ENCODE results near the gene IQCM. TPM values are rescaled to one million over a fixed set of nuclear protein-coding genes. Genes with fewer than 3 reads are reported as not detected.
"Not testable (repeated sequence)": the region's sequence is repeated elsewhere in the genome, so short reads cannot be mapped to it uniquely, and the experiment has no call there.

IQCM gene
- total RNA-seq, 1 donor from 2014 or later, result 0.94 TPM

DNA sequence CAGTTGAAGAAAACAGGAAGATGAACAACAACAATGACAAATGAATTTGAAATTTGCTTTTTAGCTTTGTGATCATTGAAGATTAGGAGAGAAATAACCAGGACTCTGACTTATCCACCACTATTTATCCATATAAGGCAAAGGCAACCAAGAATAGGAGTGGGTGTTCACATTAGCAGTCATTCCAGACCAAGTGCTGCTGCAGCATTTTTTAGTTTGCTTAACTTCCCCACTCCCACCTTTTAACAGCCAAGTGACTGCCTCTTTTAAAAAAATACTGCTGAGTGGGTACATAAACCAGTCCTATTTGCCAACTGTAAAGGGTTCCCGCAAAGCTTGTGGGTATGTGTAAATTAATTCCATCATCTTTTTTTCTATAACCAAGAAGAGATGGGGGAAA lies 230.9 kb downstream of the IQCM start:
- DNase-seq (ENCODE audit: low read depth), result peak; percentile 16

DNA sequence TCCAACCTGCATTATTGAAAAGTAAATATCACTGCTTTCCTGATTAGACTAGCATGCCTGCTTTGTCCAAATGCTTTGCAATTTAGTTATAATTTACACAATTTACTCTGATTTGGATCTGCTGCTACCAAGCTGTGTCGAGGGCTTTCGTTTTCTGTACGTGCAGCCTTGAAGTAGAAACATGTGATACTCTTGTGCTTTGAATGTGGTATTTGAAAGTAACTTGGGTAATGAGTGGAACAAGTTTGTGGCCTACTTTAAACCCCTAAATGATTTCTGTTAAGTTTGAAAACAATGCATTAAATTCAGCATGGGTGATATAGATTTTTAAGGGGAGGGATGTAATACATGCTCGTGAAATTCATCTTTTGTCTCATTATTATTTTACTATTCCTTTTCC lies 240.7 kb downstream of the IQCM start:
- no peak for DNase-seq (ENCODE audit: low read depth)

DNA sequence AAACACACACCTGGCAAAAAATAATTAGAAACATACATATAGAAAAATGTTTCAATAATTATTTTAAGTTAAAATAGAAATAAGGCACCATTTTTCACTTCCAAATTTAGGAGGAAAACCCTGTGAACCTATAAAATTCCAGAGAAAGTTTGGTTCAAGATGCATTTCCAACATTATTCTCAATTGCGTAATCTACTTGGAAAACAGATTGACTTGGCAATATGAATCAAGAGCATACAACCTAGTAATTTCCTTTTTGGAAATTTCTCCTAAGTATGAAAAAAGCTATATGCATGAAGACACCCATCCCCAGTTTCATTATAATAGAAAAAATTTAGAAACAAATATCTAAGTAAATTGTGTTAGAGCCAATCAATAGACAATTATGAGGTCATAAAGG lies 242.9 kb downstream of the IQCM start:
- DNase-seq (ENCODE audit: low read depth), result no peak

DNA sequence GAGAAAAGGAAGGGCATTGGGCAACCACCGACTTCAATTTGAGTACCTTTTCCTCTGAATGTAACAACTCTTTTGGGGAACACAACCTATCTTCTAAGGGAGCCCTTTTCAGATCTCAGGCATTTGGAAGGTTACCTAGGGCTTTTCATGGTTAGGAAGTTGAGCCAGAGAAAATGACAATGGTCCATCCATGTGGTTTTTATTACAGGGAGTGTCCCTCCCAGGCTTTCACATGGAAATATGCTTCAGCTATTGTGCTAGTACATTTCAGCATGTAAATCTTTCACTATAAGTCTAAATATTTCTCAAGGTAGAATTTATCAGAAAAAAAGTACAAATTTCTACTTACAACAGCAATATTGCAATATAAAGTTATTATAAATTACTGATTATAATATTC lies 259.8 kb downstream of the IQCM start:
- DNase-seq (ENCODE audit: low read depth), result peak; percentile 7

DNA sequence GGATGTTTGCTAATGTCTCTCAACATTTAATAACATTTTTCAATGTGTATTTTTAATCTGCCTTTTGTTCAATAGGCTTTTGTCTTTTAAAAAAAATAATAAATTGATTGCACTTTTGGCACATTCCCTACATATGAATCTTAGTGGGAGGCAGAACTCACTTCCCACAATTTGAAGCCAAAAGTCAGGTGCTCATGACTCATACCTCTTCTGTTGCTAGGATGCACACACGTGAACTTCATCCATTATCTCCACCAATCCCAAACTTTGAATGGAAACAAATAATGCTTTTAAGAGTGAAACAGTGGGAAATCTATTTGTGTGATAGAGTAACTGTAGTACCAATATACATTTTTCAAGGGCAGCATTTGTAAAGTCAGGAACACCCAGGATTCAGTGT lies 260.5 kb downstream of the IQCM start:
- peak; percentile 32 for DNase-seq (ENCODE audit: low read depth)

DNA sequence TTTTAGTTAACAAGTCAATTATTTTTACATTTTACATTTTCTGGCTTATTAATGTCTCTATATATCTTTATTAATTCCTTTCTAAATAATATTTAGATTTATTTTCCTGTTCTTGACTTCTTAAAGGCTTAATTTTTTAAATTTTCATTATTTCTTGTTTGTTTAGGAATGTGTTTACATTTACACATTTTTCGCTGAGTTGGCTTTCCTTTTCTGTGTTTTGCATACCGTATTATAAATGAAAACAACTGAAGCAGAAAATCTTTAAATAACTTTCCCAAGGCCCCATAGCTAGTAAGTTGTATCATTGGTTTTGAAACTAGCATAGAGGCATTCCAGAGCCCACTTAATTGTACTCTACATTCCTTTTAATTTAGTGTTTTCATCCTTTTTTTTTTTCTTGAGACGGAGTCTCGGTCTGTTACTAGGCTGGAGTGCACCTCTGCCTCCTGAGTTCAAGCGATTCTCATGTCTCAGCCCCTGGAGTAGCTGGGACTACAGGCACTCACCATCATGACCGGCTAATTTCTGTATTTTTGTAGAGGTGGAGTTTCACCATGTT lies 261.6 kb downstream of the IQCM start:
- DNase-seq (ENCODE audit: low read depth), result no peak

DNA sequence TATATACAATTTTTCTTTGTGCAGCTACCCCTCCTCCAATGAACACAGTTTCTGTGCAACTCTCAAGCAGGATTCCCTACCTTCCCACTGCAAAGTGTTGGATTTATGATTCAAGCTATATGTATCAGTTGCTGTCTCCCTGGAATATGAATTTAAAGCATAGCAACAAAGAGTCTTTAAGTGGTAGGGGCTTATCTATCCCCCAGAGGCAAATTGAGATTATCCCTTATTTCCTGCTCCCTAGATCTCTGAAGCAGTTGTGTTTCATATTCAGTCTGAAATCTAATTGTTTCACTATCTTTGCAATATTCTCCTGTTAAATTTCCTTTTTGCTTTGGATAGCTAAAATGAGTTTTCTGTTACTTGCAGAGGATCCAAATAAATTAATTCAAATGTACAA lies 263.0 kb downstream of the IQCM start:
- no peak for DNase-seq (ENCODE audit: low read depth)

DNA sequence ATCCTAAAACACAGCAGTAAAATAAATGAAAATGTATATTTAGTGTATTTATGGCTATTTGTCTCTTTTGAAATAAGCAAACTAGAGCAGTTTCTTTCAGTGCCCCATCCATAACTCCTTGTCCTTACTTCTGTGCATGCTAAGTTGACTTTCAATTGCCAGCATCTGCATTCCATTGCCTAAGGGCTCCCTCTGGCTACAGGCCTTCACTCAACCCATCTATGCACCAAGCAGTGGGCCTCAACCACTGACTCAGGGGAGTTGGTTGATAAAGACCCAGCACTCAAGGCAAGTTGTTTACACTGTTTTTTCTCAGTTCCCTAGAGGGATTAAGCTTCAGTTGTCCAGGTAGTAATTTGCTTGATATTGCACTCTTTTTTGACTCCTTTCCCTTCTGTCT lies 265.7 kb downstream of the IQCM start:
- peak; percentile 55 for DNase-seq (ENCODE audit: low read depth)

DNA sequence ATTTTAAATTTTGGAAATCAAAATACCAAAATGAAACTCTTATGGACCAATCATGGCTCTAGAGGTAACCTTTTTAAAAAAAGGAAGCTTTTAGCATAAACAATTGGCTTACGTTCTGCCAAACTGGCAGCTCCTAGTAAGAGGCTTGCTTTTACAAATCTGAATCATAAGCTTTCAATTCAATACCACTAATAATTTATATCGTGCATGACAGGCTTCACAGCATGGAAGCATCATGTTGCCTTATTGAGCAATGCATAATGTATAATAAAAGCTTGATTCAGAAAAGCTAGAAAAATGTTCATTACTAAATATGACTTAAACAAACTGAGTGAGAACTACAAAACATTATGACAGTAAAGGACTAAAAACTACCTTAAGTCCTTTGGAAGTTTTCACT lies 280.9 kb downstream of the IQCM start:
- no peak for DNase-seq (ENCODE audit: low read depth)

DNA sequence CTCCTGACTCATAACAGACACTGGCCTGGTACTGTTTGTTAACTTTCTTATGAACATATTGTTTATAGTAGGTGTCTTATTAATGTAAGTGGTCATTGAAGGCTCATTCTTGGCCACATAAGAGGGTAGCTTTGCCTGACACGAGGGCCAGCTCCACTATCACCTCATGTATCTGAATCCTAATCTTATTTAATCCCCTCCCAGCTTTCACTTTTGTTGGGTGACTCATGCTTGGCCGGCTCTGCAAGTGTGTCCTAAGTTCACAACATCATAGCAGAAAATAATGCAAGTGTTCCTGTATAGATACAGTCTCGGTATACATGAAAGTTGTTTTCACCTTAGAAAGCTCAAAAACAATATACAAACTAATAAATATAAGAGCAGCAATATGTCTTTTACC lies 283.8 kb downstream of the IQCM start:
- peak; percentile 41 for DNase-seq (ENCODE audit: low read depth)

DNA sequence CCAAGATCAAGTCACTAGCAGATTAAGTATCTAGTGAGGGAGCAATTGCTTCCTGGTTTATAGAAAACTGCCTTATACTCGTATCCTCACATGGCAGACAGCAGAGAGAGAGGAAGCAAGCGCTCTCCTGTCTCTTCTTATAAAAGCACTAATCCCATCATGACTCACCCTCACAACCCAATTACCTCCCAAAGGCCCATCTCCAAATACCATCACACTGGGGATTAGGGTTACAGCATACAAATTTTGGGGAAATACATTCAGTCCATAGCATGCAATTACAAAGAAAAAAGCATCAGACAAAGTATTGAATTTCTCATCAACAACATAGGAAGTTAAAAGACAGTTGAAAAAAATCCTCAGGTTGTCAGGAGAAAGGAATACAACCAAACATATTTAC lies 292.6 kb downstream of the IQCM start:
- no peak for DNase-seq (ENCODE audit: low read depth)

DNA sequence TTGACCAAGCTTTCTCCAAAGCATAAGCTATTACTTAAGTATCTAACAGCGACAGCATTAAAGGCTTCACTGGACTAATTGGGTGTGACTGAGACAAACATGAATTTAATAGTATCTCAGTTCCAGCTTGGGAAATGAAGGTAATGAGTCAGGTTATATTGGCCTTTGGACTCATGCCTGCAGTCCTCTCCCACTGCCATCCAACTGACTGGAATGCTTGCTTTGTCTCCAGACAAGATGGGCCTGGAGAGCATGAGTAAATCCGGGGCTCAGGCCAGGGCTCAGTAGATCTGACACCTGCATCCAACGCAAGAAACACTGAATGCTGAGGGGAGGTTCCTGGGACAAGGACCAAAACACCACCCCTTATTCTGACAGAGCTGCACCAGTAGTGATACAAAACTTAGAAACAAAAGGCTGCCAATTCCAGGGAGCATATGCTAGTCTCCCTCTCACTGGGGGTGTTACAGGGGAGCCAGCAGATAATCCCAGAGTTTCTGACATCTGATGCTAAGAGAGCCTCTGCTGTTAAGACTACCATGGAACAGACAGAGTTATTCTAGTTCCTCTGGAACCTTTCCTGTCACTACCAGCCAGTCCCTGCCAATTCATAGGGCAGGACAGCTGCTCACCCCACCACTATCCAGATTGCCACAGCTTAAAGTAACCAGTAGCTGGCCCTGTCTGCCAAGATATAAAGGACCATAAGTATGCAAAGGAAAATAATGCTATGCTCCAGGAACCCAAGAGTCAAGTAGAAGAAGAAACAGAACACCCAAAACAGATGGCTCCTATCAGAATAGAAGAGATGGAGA lies 293.8 kb downstream of the IQCM start:
- peak; percentile 83 for DNase-seq (ENCODE audit: low read depth)

DNA sequence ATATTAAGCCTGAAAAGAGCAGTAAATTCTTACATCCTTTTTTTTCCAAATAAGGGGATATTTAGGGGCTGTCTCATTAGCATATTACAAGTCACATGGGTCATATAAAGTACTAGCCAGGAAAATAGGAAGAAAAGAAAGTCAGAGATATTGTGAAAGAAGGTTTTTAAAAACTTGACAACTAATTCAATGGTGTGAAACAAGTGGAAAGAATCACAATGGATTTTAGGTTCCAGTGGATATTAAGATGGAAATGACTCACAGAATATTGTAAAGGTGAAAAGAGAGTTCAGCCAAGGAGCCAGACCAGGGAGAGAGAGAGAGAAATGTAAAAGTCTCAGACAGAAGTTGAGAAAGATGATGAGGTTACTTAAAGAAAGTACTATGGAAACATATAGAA lies 297.2 kb downstream of the IQCM start:
- no peak for DNase-seq (ENCODE audit: low read depth)

DNA sequence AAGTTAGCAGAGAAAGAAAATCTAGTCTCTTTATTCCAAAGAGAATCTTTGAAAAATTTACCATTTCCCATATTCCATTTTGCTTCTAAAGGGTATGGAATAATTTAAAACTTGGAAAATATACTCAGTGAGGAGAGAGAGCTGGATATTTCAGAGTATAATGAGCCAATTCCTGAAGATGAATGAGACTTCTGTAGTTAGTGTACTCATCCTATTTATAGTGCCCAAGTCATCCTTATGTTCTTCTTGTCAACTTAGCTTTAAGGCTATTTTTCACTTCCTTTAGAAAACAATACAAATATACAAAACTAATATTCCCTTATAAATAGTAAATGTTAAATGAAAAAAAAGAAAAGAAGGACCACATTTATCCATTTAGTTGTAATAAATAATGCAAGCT lies 302.6 kb downstream of the IQCM start:
- no peak for DNase-seq (ENCODE audit: low read depth)

DNA sequence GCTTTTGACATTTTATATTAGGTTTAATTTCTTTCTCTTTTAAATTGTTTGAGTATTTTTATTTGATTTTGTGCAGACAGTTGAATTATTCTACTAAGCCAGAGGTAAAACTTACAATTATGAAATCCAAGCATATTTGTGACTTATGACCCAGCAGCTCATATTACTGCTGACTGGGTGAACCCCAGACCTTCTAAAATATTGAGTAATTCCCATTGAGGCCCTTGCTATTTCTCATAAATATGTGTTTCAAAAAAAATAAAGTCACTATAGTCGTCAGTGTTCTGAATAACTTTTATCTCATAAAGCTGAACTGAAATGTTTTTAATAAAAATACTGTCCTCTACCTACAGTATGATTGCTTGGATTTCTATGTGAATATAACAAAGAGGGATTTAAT lies 303.1 kb downstream of the IQCM start:
- DNase-seq (ENCODE audit: low read depth), result peak; percentile 38

DNA sequence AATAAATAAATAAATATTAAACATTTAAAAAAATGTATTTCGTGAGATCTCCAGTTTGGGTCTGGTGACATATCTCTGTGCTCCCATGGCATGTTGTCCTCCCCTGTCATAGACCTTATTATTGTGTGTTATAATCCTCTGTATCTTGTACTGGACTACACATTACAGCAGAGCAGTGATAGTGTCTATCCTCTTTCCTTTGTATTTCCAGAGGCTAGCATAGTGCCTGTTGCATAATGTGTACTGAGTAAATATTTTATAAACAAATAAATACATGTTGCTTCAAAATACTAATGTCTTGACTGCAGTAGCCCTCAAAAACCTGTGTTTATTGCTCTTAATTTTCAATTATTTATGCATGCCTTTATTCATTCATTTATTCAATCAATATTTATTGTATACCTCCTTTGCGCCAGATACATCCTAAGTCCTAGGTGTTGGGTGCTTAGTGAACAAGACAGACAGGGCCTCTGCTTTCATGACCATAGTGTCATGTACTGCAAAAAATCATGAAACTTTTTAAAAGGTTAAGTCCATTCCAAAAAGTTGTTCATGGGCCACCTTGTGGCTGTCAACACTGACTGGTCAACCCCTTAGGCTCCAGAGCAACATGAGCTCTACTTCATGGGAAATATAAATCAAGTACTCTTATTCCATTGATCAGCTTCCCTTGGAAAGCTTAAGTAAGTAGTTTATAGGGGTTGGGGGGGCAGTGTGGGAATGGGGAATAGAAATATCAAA lies 303.9 kb downstream of the IQCM start:
- DNase-seq (ENCODE audit: low read depth), result no peak

DNA sequence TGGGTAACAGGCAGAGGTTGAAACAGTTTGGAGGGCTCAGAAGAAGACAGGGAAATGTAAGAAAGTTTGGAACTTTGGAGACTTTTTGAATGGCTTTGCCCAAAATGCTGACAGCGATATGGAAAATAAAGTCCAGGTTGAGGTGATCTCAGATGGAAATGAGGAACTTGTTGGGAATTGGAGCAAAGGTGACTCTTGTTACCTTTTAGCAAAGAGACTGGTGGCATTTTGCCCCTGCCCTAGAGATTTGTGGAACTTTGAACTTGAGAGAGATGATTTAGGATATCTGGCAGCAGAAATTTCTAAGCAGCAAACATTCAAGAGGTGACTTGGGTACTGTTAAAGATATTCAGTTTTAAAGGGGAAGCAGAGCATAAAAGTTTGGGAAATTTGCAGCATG lies 308.3 kb downstream of the IQCM start:
- DNase-seq (ENCODE audit: low read depth), result not testable (repeated sequence)

DNA sequence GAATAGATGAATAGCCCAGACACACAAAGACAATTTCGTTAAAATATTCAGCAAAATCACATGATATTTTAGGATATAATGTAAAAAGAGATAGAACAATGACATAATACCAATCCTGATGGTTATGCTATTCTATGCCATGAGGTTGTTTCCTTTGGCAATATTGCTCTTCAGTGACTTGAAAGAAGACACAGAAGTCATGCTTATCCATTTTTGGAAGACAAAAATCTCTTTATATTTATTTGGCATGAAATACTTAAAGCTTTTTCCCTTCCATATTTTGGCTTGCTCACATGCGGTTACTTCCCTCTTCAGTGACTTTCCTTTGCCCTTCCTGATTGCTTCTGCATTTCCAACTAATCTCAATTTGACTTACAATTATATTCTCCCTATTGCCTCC lies 314.8 kb downstream of the IQCM start:
- DNase-seq (ENCODE audit: low read depth), result no peak

DNA sequence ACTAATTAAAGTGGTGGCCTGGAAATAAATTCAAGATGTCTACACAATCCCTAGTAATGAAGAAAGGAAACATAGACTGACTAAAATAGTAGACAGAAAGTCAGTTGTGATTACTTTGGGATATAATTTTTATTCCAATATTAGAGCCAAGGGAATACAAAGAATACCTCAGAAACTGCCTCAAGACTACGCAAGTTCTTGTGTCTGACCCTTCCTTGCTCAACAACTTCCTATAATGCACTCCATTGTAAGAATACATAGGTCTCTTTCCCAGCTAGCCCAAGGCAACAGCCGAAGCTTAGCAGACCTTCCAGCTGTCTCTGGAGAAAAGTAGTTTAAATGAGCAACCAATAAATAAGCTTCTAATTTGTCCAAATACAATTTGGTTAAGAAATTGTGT lies 315.9 kb downstream of the IQCM start:
- no peak for DNase-seq (ENCODE audit: low read depth)

DNA sequence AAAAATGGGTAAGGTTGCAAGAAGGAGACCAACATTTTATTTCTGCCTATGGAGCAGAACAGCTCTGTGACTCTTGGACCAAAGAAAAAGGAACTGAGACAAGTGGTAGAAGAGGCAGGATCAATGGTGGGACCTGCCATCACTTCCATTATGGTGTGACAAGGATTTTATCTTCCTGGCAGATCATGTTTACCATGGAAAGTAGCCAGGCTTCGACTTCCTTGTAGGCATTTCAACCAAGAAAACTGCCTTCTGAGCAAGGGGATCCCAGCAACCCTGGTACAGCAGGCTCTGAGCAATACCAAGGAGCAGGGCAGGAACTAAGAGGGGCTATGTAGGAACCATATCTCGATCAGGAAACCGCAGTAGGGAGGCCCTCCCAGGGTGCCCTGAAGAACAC lies 317.4 kb downstream of the IQCM start:
- no peak for DNase-seq (ENCODE audit: low read depth)

DNA sequence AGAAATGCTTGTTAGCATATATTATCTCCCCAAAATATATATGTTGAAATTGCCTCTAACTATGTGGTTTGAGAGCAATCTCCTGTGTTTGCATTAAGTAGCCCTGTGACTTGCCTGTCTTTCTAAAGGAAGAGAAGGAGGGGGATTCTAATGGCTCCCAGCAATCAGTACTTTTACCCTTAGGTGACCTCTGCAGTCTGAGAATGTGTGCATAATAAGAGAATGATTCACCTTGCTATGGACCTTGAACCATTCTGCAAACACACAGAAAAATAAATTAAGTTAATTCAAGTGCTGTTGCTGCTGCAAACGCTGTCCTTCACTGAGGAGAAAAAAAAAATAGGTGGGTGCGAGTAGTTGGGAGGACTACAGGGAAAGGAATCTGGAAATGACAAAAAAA lies 322.2 kb downstream of the IQCM start:
- DNase-seq (ENCODE audit: low read depth), result no peak

DNA sequence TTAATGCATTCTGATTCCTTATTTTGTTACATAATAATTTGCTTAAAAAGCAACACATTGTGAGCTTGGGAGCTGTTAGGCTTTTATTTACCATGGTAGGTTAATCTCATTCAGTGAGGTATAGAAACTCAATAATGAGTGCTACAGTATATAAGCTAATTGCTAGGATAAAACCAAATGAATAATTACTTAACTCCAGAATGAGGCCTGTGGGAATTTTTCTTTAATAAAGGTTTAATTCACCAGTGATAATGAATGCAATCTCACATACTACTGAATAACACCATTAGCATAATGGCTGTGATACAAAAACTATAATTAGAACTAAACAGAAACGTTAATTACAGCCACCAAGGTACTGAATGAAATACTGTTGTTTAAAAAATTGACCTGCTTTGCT lies 326.3 kb downstream of the IQCM start:
- DNase-seq (ENCODE audit: low read depth), result no peak

DNA sequence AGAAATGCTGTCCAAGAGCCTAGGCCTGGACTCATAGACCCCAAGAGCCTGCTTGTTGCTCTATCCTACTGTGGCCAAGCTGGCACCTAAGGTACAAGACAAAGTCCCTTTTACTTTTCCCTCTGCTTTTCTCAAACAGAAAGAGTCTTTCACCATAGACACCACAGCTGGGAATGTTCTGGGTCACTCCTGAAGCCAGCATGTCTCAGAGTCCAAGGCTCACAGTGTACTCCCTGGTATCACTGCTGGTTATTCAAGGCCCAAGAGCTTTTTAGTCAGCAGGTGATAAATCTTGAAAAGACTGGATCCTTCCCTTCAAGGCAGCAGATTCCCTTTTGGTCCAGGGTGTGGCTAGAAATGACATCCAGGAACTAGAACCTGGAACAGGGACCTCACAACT lies 328.8 kb downstream of the IQCM start:
- no peak for DNase-seq (ENCODE audit: low read depth)
